Immature natural killer cell (primary cell): ENCODE results near the gene SPTBN5. TPM values are rescaled to one million over a fixed set of nuclear protein-coding genes. Genes with fewer than 3 reads are reported as not detected.

Experiments used
- DNase-seq, 3 donors: peaks; one replicate each; pipeline ENCODE4 v3.0.0; 2022; ENCODE audit warnings: mixed read lengths in 1 of 3
- H3K27ac Mint-ChIP-seq, 6 donors: one replicate each; pipeline ENCODE4 v1.8.0; 2020; ENCODE audit warnings: mixed read lengths in 6 of 6, mild to moderate bottlenecking in 5 of 6, inconsistent platforms in 4 of 6, moderate library complexity in 3 of 6
- H3K27me3 Mint-ChIP-seq, 3 donors: one replicate each; pipeline ENCODE4 v1.8.0; 2020 to 2021; ENCODE audit warnings: low read depth in 3 of 3, mild to moderate bottlenecking in 3 of 3, mixed read lengths in 3 of 3, moderate library complexity in 3 of 3, inconsistent platforms in 1 of 3
- H3K36me3 Mint-ChIP-seq, 3 donors: one replicate each; pipeline ENCODE4 v1.8.0; 2020; ENCODE audit warnings: mixed read lengths in 3 of 3, inconsistent platforms in 2 of 3, mild to moderate bottlenecking in 2 of 3
- H3K4me1 Mint-ChIP-seq, 2 donors: one replicate each; pipeline ENCODE4 v1.8.0; 2020; ENCODE audit warnings: inconsistent platforms in 2 of 2, mild to moderate bottlenecking in 2 of 2, mixed read lengths in 2 of 2, moderate library complexity in 1 of 2
- H3K4me3 Mint-ChIP-seq, 5 donors: one replicate each; pipeline ENCODE4 v1.8.0; 2020; ENCODE audit warnings: mild to moderate bottlenecking in 5 of 5, mixed read lengths in 5 of 5, inconsistent platforms in 3 of 5, moderate library complexity in 3 of 5
- H3K9me3 Mint-ChIP-seq, 6 donors: one replicate each; pipeline ENCODE4 v1.8.0; 2020; ENCODE audit warnings: mild to moderate bottlenecking in 6 of 6, mixed read lengths in 6 of 6, inconsistent platforms in 4 of 6, moderate library complexity in 3 of 6
- polyA plus RNA-seq, 3 donors: library from polyadenylated mRNA; unstranded; fragments of 300-500 nt; fragmentation: Illumina TruSeq; gene quantifications; one replicate each; pipeline ENCODE4 v1.2.3, GENCODE V29; 2021

Gene SPTBN5
- polyA plus RNA-seq, 3 donors from 2014 or later = 0.06 TPM; not detected in 2

- Mint-ChIP-seq H3K27ac (no peak overlapping the region), H3K27me3 (peaks cover 0 to 2% (median 1%) of the 10 kb centered on the region in 3 donors), H3K36me3 (no peaks in the 10 kb centered on the region), H3K9me3 (no peaks in the 10 kb centered on the region), H3K4me1 (no peaks in the 10 kb centered on the region), H3K4me3 (no peak overlapping the region)
- DNase-seq = no peak
Measured at GRCh38 chr15:41871175-41871905, 22.5 kb downstream of the SPTBN5 start.

GRCh38 chr15:41870689-41871081 lies 23.2 kb downstream of the SPTBN5 start:
- no peaks in the 10 kb centered on the region for H3K4me1 Mint-ChIP-seq
- H3K27me3 Mint-ChIP-seq = peaks cover 0 to 2% (median 1%) of the 10 kb centered on the region in 3 donors
- no peaks in the 10 kb centered on the region for H3K36me3 Mint-ChIP-seq
- DNase-seq = peak in 1 of 3 donors; percentile 20
- peak overlapping the region in 1 of 5 donors; percentile 26 for H3K4me3 Mint-ChIP-seq
- H3K9me3 Mint-ChIP-seq = no peaks in the 10 kb centered on the region
- peak overlapping the region in 2 of 6 donors; percentile 32 to 58 for H3K27ac Mint-ChIP-seq

GRCh38 chr15:41869770-41870688 lies 23.8 kb downstream of the SPTBN5 start:
- Mint-ChIP-seq H3K27ac (peak overlapping the region in 2 of 6 donors; percentile 32 to 58), H3K4me1 (no peaks in the 10 kb centered on the region), H3K4me3 (peak overlapping the region in 1 of 5 donors; percentile 26), H3K27me3 (peaks cover 0 to 2% (median 1%) of the 10 kb centered on the region in 3 donors), H3K36me3 (no peaks in the 10 kb centered on the region), H3K9me3 (no peaks in the 10 kb centered on the region)
- no peak for DNase-seq

GRCh38 chr15:41868321-41868720 lies 25.5 kb downstream of the SPTBN5 start:
- Mint-ChIP-seq H3K4me1 (no peaks in the 10 kb centered on the region), H3K9me3 (no peaks in the 10 kb centered on the region), H3K27ac (peak overlapping the region in 2 of 6 donors; percentile 21 to 66), H3K36me3 (no peaks in the 10 kb centered on the region), H3K4me3 (no peak overlapping the region), H3K27me3 (peaks cover 0 to 2% (median 1%) of the 10 kb centered on the region in 3 donors)
- no peak for DNase-seq

- peaks cover 0 to 2% (median 0%) of the 10 kb centered on the region in 3 donors for H3K27me3 Mint-ChIP-seq
- peak overlapping the region in 1 of 6 donors; percentile 25 for H3K27ac Mint-ChIP-seq
- no peaks in the 10 kb centered on the region for H3K36me3 Mint-ChIP-seq
- H3K9me3 Mint-ChIP-seq = no peaks in the 10 kb centered on the region
- peaks cover 4% of the 10 kb centered on the region in 2 donors for H3K4me1 Mint-ChIP-seq
- no peak for DNase-seq
- H3K4me3 Mint-ChIP-seq = no peak overlapping the region
Measured at GRCh38 chr15:41866872-41867579, 26.8 kb downstream of the SPTBN5 start.

- no peaks in the 10 kb centered on the region for H3K9me3 Mint-ChIP-seq
- H3K27me3 Mint-ChIP-seq = peaks cover 0 to 2% (median 0%) of the 10 kb centered on the region in 3 donors
- no peak for DNase-seq
- no peak overlapping the region for H3K27ac Mint-ChIP-seq
- peaks cover 4% of the 10 kb centered on the region in 2 donors for H3K4me1 Mint-ChIP-seq
- H3K4me3 Mint-ChIP-seq = no peak overlapping the region
- no peaks in the 10 kb centered on the region for H3K36me3 Mint-ChIP-seq
Measured at GRCh38 chr15:41866263-41866703, 27.6 kb downstream of the SPTBN5 start.

GRCh38 chr15:41865490-41866055 lies 28.3 kb downstream of the SPTBN5 start:
- Mint-ChIP-seq H3K36me3 (no peaks in the 10 kb centered on the region), H3K27ac (no peak overlapping the region), H3K4me1 (peaks cover 4% of the 10 kb centered on the region in 2 donors), H3K4me3 (no peak overlapping the region), H3K9me3 (no peaks in the 10 kb centered on the region), H3K27me3 (peaks cover 0 to 2% (median 0%) of the 10 kb centered on the region in 3 donors)
- DNase-seq = no peak

- no peaks in the 10 kb centered on the region for H3K9me3 Mint-ChIP-seq
- peak overlapping the region in 1 of 6 donors; percentile 40 for H3K27ac Mint-ChIP-seq
- peaks cover 4 to 8% of the 10 kb centered on the region in 2 donors for H3K4me1 Mint-ChIP-seq
- peaks cover 0 to 5% (median 0%) of the 10 kb centered on the region in 3 donors for H3K27me3 Mint-ChIP-seq
- peak in 1 of 3 donors; percentile 21 for DNase-seq
- no peaks in the 10 kb centered on the region for H3K36me3 Mint-ChIP-seq
- no peak overlapping the region for H3K4me3 Mint-ChIP-seq
Measured at GRCh38 chr15:41862515-41863116, 31.2 kb downstream of the SPTBN5 start.

- H3K36me3 Mint-ChIP-seq = no peaks in the 10 kb centered on the region
- H3K27me3 Mint-ChIP-seq = peaks cover 0 to 5% (median 0%) of the 10 kb centered on the region in 3 donors
Measured at GRCh38 chr15:41861736-41862356, 32.0 kb downstream of the SPTBN5 start.

GRCh38 chr15:41860049-41860828 lies 33.6 kb downstream of the SPTBN5 start:
- Mint-ChIP-seq H3K27me3 (peaks cover 0 to 9% (median 0%) of the 10 kb centered on the region in 3 donors), H3K4me1 (peaks cover 4 to 8% of the 10 kb centered on the region in 2 donors), H3K36me3 (no peaks in the 10 kb centered on the region), H3K9me3 (no peaks in the 10 kb centered on the region), H3K27ac (peak overlapping the region in 1 of 6 donors; percentile 34), H3K4me3 (no peak overlapping the region)
- DNase-seq = no peak

More at GRCh38 chr15:41861736-41862356, 32.0 kb downstream of the SPTBN5 start:
- H3K4me1 Mint-ChIP-seq = peaks cover 4 to 8% of the 10 kb centered on the region in 2 donors
- no peaks in the 10 kb centered on the region for H3K9me3 Mint-ChIP-seq
- H3K27ac Mint-ChIP-seq = no peak overlapping the region
- no peak overlapping the region for H3K4me3 Mint-ChIP-seq
- DNase-seq = no peak

GRCh38 chr15:41858756-41859155 lies 35.1 kb downstream of the SPTBN5 start:
- peaks cover 0 to 9% (median 0%) of the 10 kb centered on the region in 3 donors for H3K27me3 Mint-ChIP-seq

GRCh38 chr15:41857316-41857715 lies 36.5 kb downstream of the SPTBN5 start:
- no peak overlapping the region for H3K4me3 Mint-ChIP-seq
- peaks cover 0 to 9% (median 0%) of the 10 kb centered on the region in 3 donors for H3K27me3 Mint-ChIP-seq
- no peaks in the 10 kb centered on the region for H3K36me3 Mint-ChIP-seq
- H3K4me1 Mint-ChIP-seq = peaks cover 0 to 4% of the 10 kb centered on the region in 2 donors
- no peaks in the 10 kb centered on the region for H3K9me3 Mint-ChIP-seq
- no peak overlapping the region for H3K27ac Mint-ChIP-seq
- DNase-seq = no peak

More at GRCh38 chr15:41858756-41859155, 35.1 kb downstream of the SPTBN5 start:
- Mint-ChIP-seq H3K36me3 (no peaks in the 10 kb centered on the region), H3K9me3 (no peaks in the 10 kb centered on the region), H3K27ac (no peak overlapping the region), H3K4me3 (no peak overlapping the region), H3K4me1 (peaks cover 4 to 8% of the 10 kb centered on the region in 2 donors)
- DNase-seq = no peak
